Stimulated activated CD4-positive, alpha-beta T cell treated with anti-CD3 and anti-CD28 coated beads, TNF-alpha, amount 100 ng/mL, for 48 hours (primary cell): ENCODE data around the gene DMTF1.

Source experiments
- DNase-seq, 3 donors: peaks; one replicate each; pipeline ENCODE4 v3.0.0-alpha.2; 2020; ENCODE audit warnings: low read depth in 3 of 3

The DMTF1 gene

GRCh38 chr7:87147500-87147899, 4.8 kb upstream of the DMTF1 start:
- DNase-seq, result no peak

GRCh38 chr7:87148332-87148955, 3.8 kb upstream of the DMTF1 start:
- no peak for DNase-seq

GRCh38 chr7:87151002-87151728, 1.1 kb upstream of the DMTF1 start:
- no peak for DNase-seq

- DNase-seq, result no peak
Measured at GRCh38 chr7:87151729-87152111, 533 bp upstream of the DMTF1 start.

DNA sequence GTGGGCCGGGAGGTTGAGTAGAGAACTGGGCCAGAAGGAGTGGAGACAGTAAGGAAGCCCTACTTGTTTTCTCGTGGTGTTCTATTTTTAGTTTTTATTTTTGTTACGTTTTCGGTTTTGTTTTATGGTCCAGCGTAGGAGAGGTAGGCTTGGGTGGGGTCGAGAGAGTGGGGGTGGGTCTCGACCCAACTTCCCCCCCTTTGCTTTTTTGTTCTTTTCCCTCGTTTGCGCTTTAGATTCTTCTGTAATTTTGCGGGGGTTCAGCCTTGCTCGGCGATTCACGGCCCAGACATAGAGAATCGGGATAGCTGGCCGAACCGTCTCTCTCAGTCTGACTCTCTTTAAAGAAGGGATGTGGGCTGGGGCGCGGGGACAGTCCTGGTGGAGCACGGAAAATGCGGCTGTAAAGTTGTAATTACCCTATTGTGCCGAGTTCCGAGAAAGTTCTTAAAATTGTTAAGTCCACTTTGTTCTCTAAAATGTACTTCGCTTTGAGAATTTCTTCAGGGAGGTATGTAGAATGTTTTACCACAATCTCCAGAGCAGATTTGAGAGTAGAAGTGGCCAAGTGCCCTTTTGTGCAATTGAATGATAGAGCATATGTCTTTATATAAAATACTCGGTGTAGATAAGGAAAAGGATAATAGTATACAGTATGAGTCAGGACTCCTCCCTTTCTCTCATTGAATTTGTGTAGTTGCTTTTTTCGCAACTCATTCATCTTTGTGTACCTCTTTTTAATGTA, 816 bp downstream of the DMTF1 start:
- peak in 1 of 3 donors; percentile 23 for DNase-seq

DNA sequence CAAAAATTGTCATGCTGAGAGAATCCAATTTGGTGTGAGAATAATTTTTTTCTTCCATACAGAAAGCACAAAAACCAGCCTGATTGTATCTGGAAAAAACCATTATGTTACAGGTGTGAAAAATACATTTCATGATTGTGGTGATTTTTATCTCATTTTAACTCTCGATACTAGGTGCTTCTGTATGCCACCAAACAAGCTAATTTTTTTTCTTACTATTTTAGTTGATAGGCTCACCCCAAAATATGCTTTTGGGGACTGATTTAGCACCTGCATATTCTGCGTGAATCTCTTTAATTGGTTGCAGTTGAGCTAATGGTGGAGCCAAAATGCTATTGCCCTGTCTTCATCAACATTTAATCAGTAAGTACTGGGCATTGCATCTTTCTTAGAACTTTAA, 1.9 kb downstream of the DMTF1 start:
- no peak for DNase-seq

GRCh38 chr7:87154569-87154968, 2.3 kb downstream of the DMTF1 start:
- DNase-seq, result no peak

- DNase-seq, result no peak
Measured at GRCh38 chr7:87155788-87156187, 3.5 kb downstream of the DMTF1 start.

DNA sequence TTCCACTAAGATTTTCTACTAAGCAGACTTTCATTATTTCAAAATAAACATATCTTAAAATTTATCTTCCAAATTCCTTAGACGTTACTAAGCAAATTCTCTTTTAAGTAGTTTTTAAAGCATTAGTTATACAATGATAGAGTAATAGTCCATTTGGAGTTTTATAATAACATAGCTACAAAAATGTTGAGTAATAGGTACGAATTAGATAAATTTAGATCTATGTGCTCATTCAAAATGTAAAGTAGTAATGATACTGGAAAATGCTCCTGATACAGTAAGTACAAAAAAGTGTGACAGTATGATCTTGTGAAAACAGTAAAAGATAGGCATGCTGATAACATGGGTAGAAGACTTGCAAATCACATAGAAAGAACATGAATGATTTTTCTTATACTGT, 4.5 kb downstream of the DMTF1 start:
- no peak for DNase-seq

DNA sequence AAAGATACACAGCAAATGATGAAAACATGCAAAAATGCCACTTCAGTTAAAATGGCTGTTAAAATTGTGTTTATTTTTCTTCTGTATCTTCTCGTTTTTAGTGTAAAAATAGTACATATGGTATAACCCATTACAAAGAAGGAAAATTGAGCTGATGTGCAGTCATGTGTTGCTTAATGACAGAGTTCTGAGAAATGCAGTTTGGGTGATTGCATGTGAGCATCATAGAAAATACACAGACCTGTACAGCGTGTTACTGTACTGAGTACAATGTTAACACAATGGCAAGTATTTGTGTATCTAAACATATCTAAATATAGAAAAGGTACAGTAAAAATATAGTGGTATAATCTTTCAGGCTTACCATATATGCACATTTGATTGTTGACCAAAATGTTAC, 7.3 kb downstream of the DMTF1 start:
- DNase-seq, result no peak

DNA sequence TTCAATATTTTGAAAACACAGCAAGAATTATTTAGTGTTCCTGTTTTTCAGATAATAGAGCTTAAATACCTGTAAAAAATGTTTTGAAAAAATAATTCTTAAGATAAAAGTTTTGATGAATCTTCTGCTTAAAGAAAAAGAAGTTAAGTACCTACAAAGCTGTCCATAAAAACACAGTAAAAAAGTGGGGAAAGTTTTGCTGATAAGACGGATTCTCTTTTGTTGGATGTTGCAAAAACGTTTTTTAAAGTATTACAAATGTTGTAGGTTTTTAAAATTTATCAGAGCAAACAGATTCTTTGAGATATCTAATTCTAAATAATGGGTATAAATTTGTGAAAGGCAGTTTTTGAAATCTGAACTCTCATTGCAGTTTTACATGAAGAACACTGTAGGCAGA, 12.2 kb downstream of the DMTF1 start:
- DNase-seq, result no peak

GRCh38 chr7:87170828-87171227, 18.6 kb downstream of the DMTF1 start:
- DNase-seq, result no peak

DNA sequence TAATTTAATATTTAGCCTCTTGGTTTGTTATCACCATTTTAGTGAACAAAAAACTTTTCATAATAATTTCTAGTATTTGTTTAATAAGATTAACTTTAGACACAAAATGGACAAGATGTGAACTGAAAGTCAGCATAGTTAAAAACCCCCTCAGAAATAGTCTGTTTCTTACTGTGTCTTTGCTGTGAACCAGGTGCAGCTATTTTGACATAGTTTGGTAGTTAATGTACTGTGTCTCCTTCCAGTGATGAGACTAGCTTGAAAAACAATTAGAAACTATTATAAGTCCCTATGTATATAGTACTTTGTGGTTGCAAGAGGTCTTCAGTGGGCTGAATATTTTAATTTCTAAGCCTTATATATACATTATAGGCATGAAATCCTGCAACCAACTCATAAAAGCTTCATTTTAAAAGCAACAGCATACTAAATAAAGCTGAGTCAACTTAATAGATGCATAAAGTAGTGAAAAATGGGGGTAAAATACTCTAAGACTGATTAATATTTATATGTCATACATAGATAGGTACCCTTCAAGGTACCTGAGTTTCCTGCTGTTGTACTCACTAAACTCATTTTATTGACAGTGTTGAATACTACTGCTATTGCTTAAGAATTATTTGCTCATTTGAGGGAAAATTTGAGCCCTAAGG, 19.2 kb downstream of the DMTF1 start:
- no peak for DNase-seq

DNA sequence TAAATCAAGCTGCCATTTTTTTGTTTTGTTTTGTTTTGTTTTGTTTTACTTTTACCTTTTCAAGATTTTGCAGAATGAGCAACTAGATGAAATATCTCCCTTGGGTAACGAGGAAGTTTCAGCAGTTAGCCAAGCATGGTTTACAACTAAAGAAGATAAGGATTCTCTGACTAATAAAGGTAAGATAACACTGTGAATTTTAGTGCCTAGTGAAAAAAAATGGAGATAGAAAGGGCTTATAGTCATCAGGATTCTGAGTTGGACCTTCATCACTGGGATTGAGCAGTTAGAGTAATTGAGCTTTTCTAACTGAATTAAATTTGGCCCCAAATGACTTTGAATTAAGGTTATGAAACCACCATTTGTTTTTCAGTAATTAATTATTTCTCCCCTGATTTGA, 21.2 kb downstream of the DMTF1 start:
- DNase-seq, result no peak

DNA sequence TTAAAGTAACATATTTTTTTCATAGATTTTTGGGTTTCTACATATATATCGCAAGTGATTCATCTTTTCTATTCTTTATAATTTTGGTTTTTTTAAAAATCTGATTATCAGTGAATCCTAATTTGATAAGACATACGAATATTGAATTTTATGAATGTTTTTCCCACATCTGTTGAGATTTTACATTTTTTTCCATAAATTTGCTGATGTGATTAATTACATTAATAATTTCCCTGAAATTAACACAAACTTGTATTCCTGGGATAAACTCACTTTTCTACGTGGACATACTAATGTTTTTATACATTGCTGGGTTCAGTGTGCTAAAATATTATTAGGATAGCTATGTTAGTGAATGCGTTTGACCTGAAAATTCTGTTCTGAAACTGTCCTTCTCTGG, 26.1 kb downstream of the DMTF1 start:
- DNase-seq, result no peak

- no peak for DNase-seq
Measured at GRCh38 chr7:87179180-87179579, 26.9 kb downstream of the DMTF1 start.

GRCh38 chr7:87187120-87187519, 34.9 kb downstream of the DMTF1 start:
- no peak for DNase-seq

- DNase-seq, result no peak
Measured at GRCh38 chr7:87188930-87189329, 36.7 kb downstream of the DMTF1 start.

DNA sequence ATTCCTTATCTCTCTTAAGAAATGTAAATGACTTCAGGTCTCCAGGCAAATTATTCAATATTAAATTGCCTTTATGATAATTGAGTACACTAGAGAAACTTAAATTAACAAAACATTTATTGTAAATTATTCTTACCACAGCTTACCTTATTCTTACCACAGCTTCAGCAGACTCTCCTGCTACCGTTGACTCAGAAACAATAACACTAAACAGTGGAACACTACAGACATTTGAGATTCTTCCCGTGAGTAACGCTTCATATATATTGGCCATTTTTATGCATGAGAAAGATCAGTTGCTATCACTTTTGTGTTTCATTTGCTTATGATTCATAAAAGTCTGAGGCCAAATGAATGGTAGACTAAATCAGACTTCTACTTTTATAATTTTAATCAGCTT, 38.5 kb downstream of the DMTF1 start:
- DNase-seq, result no peak

- DNase-seq, result no peak
Measured at GRCh38 chr7:87192784-87193487, 40.7 kb downstream of the DMTF1 start.

- no peak for DNase-seq
Measured at GRCh38 chr7:87193912-87194311, 41.7 kb downstream of the DMTF1 start.

DNA sequence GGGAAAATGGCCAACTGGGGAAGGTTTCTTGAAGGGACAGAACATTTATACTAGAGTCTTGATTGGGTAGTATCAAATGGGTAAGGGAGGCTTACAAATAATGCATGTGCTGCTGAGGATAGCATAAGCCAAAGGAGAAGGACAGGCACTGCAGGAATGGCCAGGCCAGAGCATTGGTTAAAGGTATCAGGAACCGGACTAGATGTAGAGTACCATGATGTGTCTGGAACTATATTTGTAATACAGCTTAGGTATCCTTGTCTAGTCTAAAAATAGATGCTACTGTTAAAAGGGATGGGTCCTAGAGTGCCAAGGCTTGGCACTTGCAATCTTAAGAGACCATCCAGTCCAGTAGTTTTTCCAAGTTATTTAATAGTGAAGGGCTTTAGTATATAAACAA, 47.0 kb downstream of the DMTF1 start:
- DNase-seq, result no peak
